GM11168 (cell line): ENCODE data around the gene POLR1C.
"Not testable (repeated sequence)": the region's sequence is repeated elsewhere in the genome, so short reads cannot be mapped to it uniquely, and the experiment has no call there.

Source experiments
- in situ Hi-C: fragments of 300-500 bp; cut with MboI; formaldehyde crosslinking; loops from one replicate; pipeline ENCODE4 v1.12.0; 2022; ENCODE audit warnings: low sequenced_read_pairs; ENCODE audit not compliant: unreplicated experiment

POLR1C gene

GRCh38 chr6:43491750-43492661, 24.9 kb upstream of the POLR1C start:
- in situ Hi-C loops = no loop called here

GRCh38 chr6:43492673-43493072, 24.2 kb upstream of the POLR1C start:
- in situ Hi-C loops = no loop called here

- in situ Hi-C loops = no loop called here
These were observed 23.7 kb upstream of the POLR1C start for GRCh38 chr6:43493230-43493629.

GRCh38 chr6:43493833-43494232, 23.1 kb upstream of the POLR1C start:
- in situ Hi-C loops = no loop called here

- in situ Hi-C loops = no loop called here
These were observed 22.6 kb upstream of the POLR1C start for GRCh38 chr6:43494321-43494720.

GRCh38 chr6:43494766-43495165, 22.1 kb upstream of the POLR1C start:
- in situ Hi-C loops = no loop called here

GRCh38 chr6:43495409-43495941, 21.4 kb upstream of the POLR1C start:
- in situ Hi-C loops = no loop called here

GRCh38 chr6:43496370-43497128, 20.3 kb upstream of the POLR1C start:
- in situ Hi-C loops = no loop called here

- in situ Hi-C loops = no loop called here
These were observed 19.8 kb upstream of the POLR1C start for GRCh38 chr6:43497129-43497396.

GRCh38 chr6:43497689-43498088, 19.2 kb upstream of the POLR1C start:
- in situ Hi-C loops = no loop called here

- in situ Hi-C loops = not testable (repeated sequence)
These were observed 18.6 kb upstream of the POLR1C start for GRCh38 chr6:43498291-43498690.

GRCh38 chr6:43499028-43499815, 17.7 kb upstream of the POLR1C start:
- in situ Hi-C loops = no loop called here

- in situ Hi-C loops = loop anchor here (10.0 kb wide), 1 partner anchor 236 kb away; no protein-coding TSS in a partner anchor
These were observed 16.0 kb upstream of the POLR1C start for GRCh38 chr6:43500921-43501320.

GRCh38 chr6:43502666-43503065, 14.2 kb upstream of the POLR1C start:
- in situ Hi-C loops = loop anchor here (10.0 kb wide), 1 partner anchor 238 kb away; no protein-coding TSS in a partner anchor

GRCh38 chr6:43503443-43503842, 13.4 kb upstream of the POLR1C start:
- in situ Hi-C loops = loop anchor here (10.0 kb wide), 1 partner anchor 239 kb away; no protein-coding TSS in a partner anchor

- in situ Hi-C loops = loop anchor here (10.0 kb wide), 1 partner anchor 240 kb away; no protein-coding TSS in a partner anchor
These were observed 11.9 kb upstream of the POLR1C start for GRCh38 chr6:43504756-43505593.

GRCh38 chr6:43505718-43506117, 11.2 kb upstream of the POLR1C start:
- in situ Hi-C loops = loop anchor here (10.0 kb wide), 1 partner anchor 241 kb away; no protein-coding TSS in a partner anchor

GRCh38 chr6:43506171-43506570, 10.7 kb upstream of the POLR1C start:
- in situ Hi-C loops = loop anchor here (10.0 kb wide), 1 partner anchor 241 kb away; no protein-coding TSS in a partner anchor
